H9 (cell line): ENCODE results near the gene ETV3L. TPM values are rescaled to one million over a fixed set of nuclear protein-coding genes. Genes with fewer than 3 reads are reported as not detected.
"Not testable (repeated sequence)": the region's sequence is repeated elsewhere in the genome, so short reads cannot be mapped to it uniquely, and the experiment has no call there.

Experiments
- DNase-seq: peaks from one replicate; pipeline ENCODE4 v3.0.0-alpha.2; 2017
- H2AFZ ChIP-seq: one replicate; pipeline ENCODE4 v1.6.1; 2013; ENCODE audit warnings: mild to moderate bottlenecking, low read length, control low read depth, moderate library complexity
- H2AK5ac ChIP-seq: 2 replicates; pipeline ENCODE4 v1.6.1; 2013; ENCODE audit warnings: low read length, control low read depth, mixed read lengths; ENCODE audit not compliant: insufficient read length
- H2BK120ac ChIP-seq: one replicate; pipeline ENCODE4 v1.6.1; 2013; ENCODE audit warnings: low read depth, mild to moderate bottlenecking, low read length, control low read depth, inconsistent platforms; ENCODE audit not compliant: poor library complexity, severe bottlenecking
- H2BK12ac ChIP-seq: 2 replicates; pipeline ENCODE4 v1.6.1; 2013; ENCODE audit warnings: low read length, control low read depth, mixed read lengths, low read depth; ENCODE audit not compliant: insufficient read length
- H2BK15ac ChIP-seq: 2 replicates; pipeline ENCODE4 v1.6.1; 2013; ENCODE audit warnings: low read depth, low read length, control low read depth
- H2BK20ac ChIP-seq: one replicate; pipeline ENCODE4 v1.6.1; 2013; ENCODE audit warnings: low read depth, mild to moderate bottlenecking, low read length, control low read depth, inconsistent platforms; ENCODE audit not compliant: poor library complexity, severe bottlenecking
- H2BK5ac ChIP-seq: 2 replicates; pipeline ENCODE4 v1.6.1; 2013; ENCODE audit warnings: low read length, control low read depth, mixed read lengths; ENCODE audit not compliant: insufficient read length
- H3K14ac ChIP-seq: 2 replicates; pipeline ENCODE4 v1.6.1; 2013; ENCODE audit warnings: low read length, control low read depth; ENCODE audit not compliant: insufficient read depth
- H3K18ac ChIP-seq: 2 replicates; pipeline ENCODE4 v1.6.1; 2013; ENCODE audit warnings: low read depth, mild to moderate bottlenecking, mixed read lengths, low read length, control low read depth; ENCODE audit not compliant: insufficient read length
- H3K23ac ChIP-seq: 2 replicates; pipeline ENCODE4 v1.6.1; 2013; ENCODE audit warnings: low read length, control low read depth, mixed read lengths, low read depth; ENCODE audit not compliant: insufficient read length
- H3K23me2 ChIP-seq: 2 replicates; pipeline ENCODE4 v1.6.1; 2013; ENCODE audit warnings: low read depth, mild to moderate bottlenecking, mixed read lengths, low read length, control low read depth; ENCODE audit not compliant: insufficient read length, poor library complexity, severe bottlenecking
- H3K27ac ChIP-seq: 2 replicates; pipeline ENCODE4 v1.5.1; 2013; ENCODE audit warnings: low read length, control low read depth, mixed read lengths, low read depth; ENCODE audit not compliant: insufficient read length
- H3K27me3 ChIP-seq: 2 replicates; pipeline ENCODE4 v1.6.1; 2013; ENCODE audit warnings: low read length, control low read depth, inconsistent platforms; ENCODE audit not compliant: insufficient read depth
- H3K4ac ChIP-seq: 2 replicates; pipeline ENCODE4 v1.6.1; 2013; ENCODE audit warnings: low read depth, mild to moderate bottlenecking, control low read depth, inconsistent platforms, low read length, moderate library complexity
- H3K4me1 ChIP-seq: 2 replicates; pipeline ENCODE4 v1.6.1; 2013; ENCODE audit warnings: low read length, control low read depth, inconsistent platforms; ENCODE audit not compliant: insufficient read depth
- H3K4me2 ChIP-seq: 2 replicates; pipeline ENCODE4 v1.6.1; 2013; ENCODE audit warnings: low read length, control low read depth, mixed read lengths; ENCODE audit not compliant: insufficient read length, insufficient read depth
- H3K56ac ChIP-seq: 2 replicates; pipeline ENCODE4 v1.6.1; 2013; ENCODE audit warnings: low read depth, mild to moderate bottlenecking, mixed read lengths, low read length, control low read depth; ENCODE audit not compliant: insufficient read length
- H3K79me1 ChIP-seq: 2 replicates; pipeline ENCODE4 v1.6.1; 2013; ENCODE audit warnings: low read depth, mild to moderate bottlenecking, moderate library complexity, low read length, control low read depth, inconsistent platforms; ENCODE audit not compliant: insufficient read depth, poor library complexity, severe bottlenecking
- H3K79me2 ChIP-seq: 2 replicates; pipeline ENCODE4 v1.6.1; 2013; ENCODE audit warnings: low read length, control low read depth, inconsistent platforms; ENCODE audit not compliant: insufficient read depth
- H3K9ac ChIP-seq: 2 replicates; pipeline ENCODE4 v1.6.1; 2013; ENCODE audit warnings: low read length, control low read depth, mixed read lengths; ENCODE audit not compliant: insufficient read length; ENCODE audit errors: extremely low read depth
- H3K9me3 ChIP-seq: one replicate; pipeline ENCODE4 v1.6.1; 2013; ENCODE audit warnings: low read depth, low read length, inconsistent platforms; ENCODE audit not compliant: control insufficient read depth
- H3T11ph ChIP-seq: one replicate; pipeline ENCODE4 v1.6.1; 2013; ENCODE audit warnings: mild to moderate bottlenecking, low read length, control low read depth, inconsistent platforms
- H4K20me1 ChIP-seq: one replicate; pipeline ENCODE4 v1.6.1; 2013; ENCODE audit not compliant: control insufficient read depth, insufficient read length, insufficient read depth
- H4K5ac ChIP-seq: 2 replicates; pipeline ENCODE4 v1.6.1; 2013; ENCODE audit warnings: low read depth, mild to moderate bottlenecking, mixed read lengths, low read length, control low read depth; ENCODE audit not compliant: insufficient read length
- H4K8ac ChIP-seq: replicated peaks from 2 replicates; pipeline ENCODE4 v1.6.1; 2013; ENCODE audit warnings: low read length, control low read depth, mixed read lengths, low read depth; ENCODE audit not compliant: insufficient read length
- H4K91ac ChIP-seq: 2 replicates; pipeline ENCODE4 v1.6.1; 2013; ENCODE audit warnings: low read depth, mild to moderate bottlenecking, moderate library complexity, mixed read lengths, low read length, control low read depth; ENCODE audit not compliant: insufficient read length
- H3K27ac Mint-ChIP-seq, 3 experiments: 2 replicates in 2 of 3; 3 replicates in 1 of 3; pipeline ENCODE4 v1.8.0; 2020 to 2021; ENCODE audit warnings: mixed read lengths in 3 of 3, mild to moderate bottlenecking in 1 of 3, moderate library complexity in 1 of 3
- H3K27me3 Mint-ChIP-seq: 2 replicates; pipeline ENCODE4 v1.8.0; 2021; ENCODE audit warnings: low read depth, mild to moderate bottlenecking, moderate library complexity, mixed read lengths
- H3K36me3 Mint-ChIP-seq, 3 experiments: 2 replicates in 2 of 3; 3 replicates in 1 of 3; pipeline ENCODE4 v1.8.0; 2020 to 2021; ENCODE audit warnings: low read depth in 3 of 3, mixed read lengths in 3 of 3; ENCODE audit not compliant: insufficient read depth in 1 of 3
- H3K4me1 Mint-ChIP-seq, 2 experiments: 2 replicates each; pipeline ENCODE4 v1.8.0; 2020; ENCODE audit warnings: mixed read lengths in 2 of 2
- H3K4me3 Mint-ChIP-seq, 2 experiments: 2 replicates in 1 of 2; 3 replicates in 1 of 2; pipeline ENCODE4 v1.8.0; 2020 to 2021; ENCODE audit warnings: mild to moderate bottlenecking in 2 of 2, mixed read lengths in 2 of 2, moderate library complexity in 1 of 2
- H3K9me3 Mint-ChIP-seq, 2 experiments: 2 replicates in 1 of 2; 3 replicates in 1 of 2; pipeline ENCODE4 v1.8.0; 2020; ENCODE audit warnings: mild to moderate bottlenecking in 2 of 2, mixed read lengths in 2 of 2, moderate library complexity in 1 of 2
- CTCF ChIP-seq: fragments of 200-600 bp; sonication (generic); conservative IDR thresholded peaks from 3 replicates; pipeline ENCODE4 v1.8.0; 2021; ENCODE audit warnings: antibody characterized with exemption, mild to moderate bottlenecking
- WGBS: extraction: QIAGEN DNeasy Blood & Tissue Kit; methylation state at CpG from one replicate; pipeline ENCODE4 v1.1.7; 2013; ENCODE audit warnings: missing lambda C conversion rate, low lambda C conversion rate, mixed read lengths; ENCODE audit not compliant: insufficient read length; ENCODE audit errors: extremely low coverage; 5-methylcytosine and 5-hydroxymethylcytosine counted together
- total RNA-seq: library from RNA; stranded (reverse); gene quantifications from 2 replicates; pipeline ENCODE4 v1.2.1, GENCODE V29; 2021

ETV3L gene
- total RNA-seq, 1 experiment from 2014 or later: 0.96 TPM

DNA sequence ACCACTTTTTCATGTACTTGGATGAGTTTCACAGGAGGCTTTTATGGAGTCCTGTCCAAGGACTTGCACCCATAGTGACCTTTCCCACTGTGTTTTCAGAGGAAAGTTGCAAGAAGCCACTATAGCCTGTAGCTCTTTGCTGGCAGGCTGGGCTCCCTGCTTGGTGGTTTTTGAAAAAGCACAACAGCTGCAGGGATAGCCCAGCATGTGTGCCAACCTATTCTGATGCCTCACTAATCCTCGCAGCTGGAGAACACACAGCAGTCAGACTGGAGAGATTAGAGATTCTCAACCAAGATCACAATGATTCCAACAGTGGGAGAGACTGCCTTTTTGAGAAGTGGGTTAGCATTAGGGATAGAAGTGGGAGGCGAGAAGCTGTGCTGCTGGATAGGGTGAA is 30.0 kb downstream of the ETV3L start:
- peaks cover 20% of the 10 kb centered on the region for H3K27me3 Mint-ChIP-seq
- no peak overlapping the region for H2BK5ac ChIP-seq
- no peaks in the 10 kb centered on the region for H3K79me1 ChIP-seq
- H3K4me1 ChIP-seq: no peaks in the 10 kb centered on the region
- no peak overlapping the region for H2AK5ac ChIP-seq
- no peak overlapping the region for H3T11ph ChIP-seq
- no peak overlapping the region for H3K14ac ChIP-seq
- no peak overlapping the region for H4K8ac ChIP-seq
- H3K9me3 Mint-ChIP-seq: no peaks in the 10 kb centered on the region; a peak in 1 of 5 replicates
- no peak overlapping the region for H3K4me3 Mint-ChIP-seq
- no peak overlapping the region for H3K23ac ChIP-seq
- no CpG with 5 or more reads among the region's 2 CpGs for WGBS
- H3K23me2 ChIP-seq: no peaks in the 10 kb centered on the region
- no peak overlapping the region for H4K5ac ChIP-seq
- H3K27me3 ChIP-seq: no peaks in the 10 kb centered on the region
- no peak overlapping the region for H3K56ac ChIP-seq
- H3K27ac Mint-ChIP-seq: no peak overlapping the region
- H2BK15ac ChIP-seq: no peak overlapping the region
- H4K20me1 ChIP-seq: no peaks in the 10 kb centered on the region
- TF ChIP-seq CTCF: no peak
- H2BK120ac ChIP-seq: no peak overlapping the region
- no peak overlapping the region for H3K9ac ChIP-seq
- no peak overlapping the region for H3K4me2 ChIP-seq
- H2BK20ac ChIP-seq: no peak overlapping the region
- H3K27ac ChIP-seq: no peak overlapping the region
- no peak overlapping the region for H2BK12ac ChIP-seq
- no peak overlapping the region for H3K18ac ChIP-seq
- H3K36me3 Mint-ChIP-seq: no peaks in the 10 kb centered on the region
- no peak overlapping the region for H4K91ac ChIP-seq
- no peak overlapping the region for H3K4ac ChIP-seq
- H3K79me2 ChIP-seq: no peaks in the 10 kb centered on the region
- H2AFZ ChIP-seq: no peak overlapping the region
- no peaks in the 10 kb centered on the region for H3K9me3 ChIP-seq
- peaks cover 4 to 10% of the 10 kb centered on the region in 2 experiments for H3K4me1 Mint-ChIP-seq
- DNase-seq: no peak

DNA sequence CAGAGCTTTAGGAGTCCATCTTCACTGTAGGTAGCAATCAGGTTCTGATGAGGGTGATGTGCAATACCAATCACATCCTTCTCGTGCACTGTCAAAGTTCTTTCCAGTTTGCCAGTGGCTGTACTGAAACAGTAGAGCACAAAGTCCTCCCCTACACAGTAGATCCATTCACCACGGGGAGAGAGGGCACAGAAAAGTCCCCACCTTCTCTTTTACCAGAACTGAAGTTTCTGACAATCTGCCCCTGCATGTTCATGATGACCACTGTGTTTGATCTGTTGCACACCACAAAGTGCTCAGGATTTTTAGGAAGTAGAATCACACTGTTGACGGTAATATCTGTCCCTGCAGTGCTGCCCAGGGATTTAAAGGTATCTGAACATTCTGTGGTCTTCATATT is 40.4 kb downstream of the ETV3L start:
- not testable (repeated sequence) for H3K23me2 ChIP-seq, H2BK20ac ChIP-seq, H3K9ac ChIP-seq, H3K4me3 Mint-ChIP-seq, H3K79me2 ChIP-seq, H3K27ac Mint-ChIP-seq, H2BK15ac ChIP-seq, H3K27ac ChIP-seq, H3K9me3 ChIP-seq, H3K36me3 Mint-ChIP-seq, H3K23ac ChIP-seq, H2BK120ac ChIP-seq, H3K4me2 ChIP-seq, H3K4ac ChIP-seq, H4K8ac ChIP-seq, H2BK12ac ChIP-seq, H3K14ac ChIP-seq, H3K4me1 Mint-ChIP-seq, H4K5ac ChIP-seq, H4K91ac ChIP-seq, DNase-seq, H4K20me1 ChIP-seq, H3K18ac ChIP-seq, H2BK5ac ChIP-seq, H3K27me3 ChIP-seq, H3K4me1 ChIP-seq, H3T11ph ChIP-seq, H3K56ac ChIP-seq, H3K27me3 Mint-ChIP-seq, H3K79me1 ChIP-seq, H2AFZ ChIP-seq, H2AK5ac ChIP-seq
- H3K9me3 Mint-ChIP-seq: peaks cover 7 to 10% of the 10 kb centered on the region in 2 experiments; a peak in 3 of 5 replicates
- no CpG with 5 or more reads among the region's 3 CpGs for WGBS
